NCI-H187 (cell line): ENCODE measurements around the gene ANKRD17.

Source experiments
- DNase-seq, 2 experiments: peaks; one replicate each; lab custom pipeline; 2025; lab: John Stamatoyannopoulos, UW

ANKRD17 gene

GRCh38 chr4:73103799-73104503 lies 154.6 kb downstream of the ANKRD17 start:
- no peak for DNase-seq

DNA sequence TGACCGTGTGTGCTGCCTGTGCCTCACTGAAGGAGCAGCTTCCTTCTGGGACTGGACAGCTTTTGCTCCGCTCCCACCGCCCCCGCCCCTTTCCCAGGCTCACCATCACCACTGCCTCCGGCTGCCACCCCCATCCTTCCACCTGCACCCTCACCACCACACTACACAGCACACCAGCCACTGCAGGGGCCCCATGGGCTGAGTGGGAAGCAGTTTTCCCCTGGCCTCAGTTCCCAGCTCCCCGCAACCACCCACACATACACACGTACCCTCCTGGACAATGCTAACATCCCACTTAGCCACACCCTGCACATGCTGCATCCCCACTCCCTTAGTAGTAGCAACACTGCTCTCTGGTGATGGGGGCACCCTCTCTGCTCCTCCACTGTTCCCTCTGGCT lies 159.5 kb downstream of the ANKRD17 start:
- no peak for DNase-seq

DNA sequence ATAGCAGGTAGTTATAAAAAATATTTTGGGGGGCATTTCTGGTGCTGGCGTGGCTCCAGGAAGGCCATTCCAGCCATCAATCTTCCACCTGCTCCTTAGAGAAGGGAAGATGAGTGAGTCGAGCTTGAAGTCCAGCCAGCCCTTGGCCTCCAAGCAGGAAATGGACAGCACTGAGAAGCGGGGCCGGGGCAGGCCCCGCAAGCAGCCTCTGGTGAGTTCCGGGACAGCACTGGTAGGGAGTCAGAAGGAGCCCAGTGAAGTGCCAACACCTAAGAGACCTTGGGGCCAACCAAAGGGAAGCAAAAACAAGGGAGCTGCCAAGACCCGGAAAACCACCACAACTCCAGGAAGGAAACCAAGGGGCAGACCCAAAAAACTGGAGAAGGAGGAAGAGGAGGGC lies 159.9 kb downstream of the ANKRD17 start:
- DNase-seq, result no peak

DNA sequence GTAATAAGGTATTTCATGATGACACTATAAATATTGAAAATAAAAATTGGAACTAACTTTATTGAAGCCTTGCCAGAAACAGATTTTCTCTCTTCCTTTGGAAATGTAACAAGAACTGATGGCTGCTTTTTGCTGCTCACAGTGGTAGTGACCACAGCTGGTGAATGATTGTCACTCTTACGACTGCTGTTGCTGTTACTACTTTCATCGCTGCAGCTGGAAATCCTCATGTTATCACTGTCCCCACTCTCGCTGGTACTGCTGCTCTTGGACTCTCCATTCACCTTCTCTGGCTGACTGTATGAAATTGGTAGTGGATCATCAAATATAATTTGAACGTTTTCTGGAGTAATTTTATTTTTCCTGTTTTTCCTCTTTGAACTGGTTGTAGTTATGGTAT lies 160.6 kb downstream of the ANKRD17 start:
- no peak for DNase-seq

- no peak for DNase-seq
These were observed 165.7 kb downstream of the ANKRD17 start for GRCh38 chr4:73092868-73093267.

- DNase-seq, result no peak
These were observed 167.9 kb downstream of the ANKRD17 start for GRCh38 chr4:73090738-73091137.

DNA sequence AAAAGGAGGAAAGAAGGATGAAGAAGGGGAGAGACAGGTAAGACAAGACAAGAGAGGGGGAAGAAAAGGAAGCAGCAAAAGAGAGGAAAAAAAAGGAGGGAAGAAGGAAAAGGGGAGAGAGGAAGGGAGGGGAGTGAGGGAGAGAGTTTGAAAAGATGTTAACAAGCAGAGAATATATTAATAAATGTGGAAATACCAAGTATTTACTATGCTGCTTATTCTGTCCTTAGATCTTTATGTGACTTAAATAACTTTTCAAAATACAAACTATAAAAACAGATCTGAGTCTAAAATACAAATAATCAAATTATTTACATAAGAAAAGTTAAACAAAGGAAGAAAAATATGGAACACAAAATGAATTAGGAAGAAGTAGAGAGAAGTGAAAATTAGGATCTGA lies 170.7 kb downstream of the ANKRD17 start:
- no peak for DNase-seq

- DNase-seq, result no peak
These were observed 172.3 kb downstream of the ANKRD17 start for GRCh38 chr4:73086095-73086868.

DNA sequence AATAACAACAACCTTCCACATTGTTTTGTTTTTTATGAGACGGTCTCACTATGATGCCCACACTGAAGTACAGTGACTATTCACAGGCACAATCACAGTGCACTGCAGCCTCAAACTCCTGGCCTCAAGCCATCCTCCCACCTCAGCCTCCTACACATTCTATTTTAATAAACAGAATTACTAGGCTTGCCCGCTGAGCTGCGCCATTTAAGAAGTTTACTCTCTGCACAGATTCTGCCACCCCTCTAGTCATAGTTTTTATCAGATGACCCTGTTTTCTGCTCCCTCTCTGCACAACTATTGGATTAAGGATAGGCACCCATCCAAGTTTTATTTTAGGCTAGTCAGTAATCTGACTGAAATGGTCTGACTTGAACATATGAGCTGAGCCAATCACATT lies 177.8 kb downstream of the ANKRD17 start:
- DNase-seq, result no peak

- no peak for DNase-seq
These were observed 182.8 kb downstream of the ANKRD17 start for GRCh38 chr4:73075832-73076231.

DNA sequence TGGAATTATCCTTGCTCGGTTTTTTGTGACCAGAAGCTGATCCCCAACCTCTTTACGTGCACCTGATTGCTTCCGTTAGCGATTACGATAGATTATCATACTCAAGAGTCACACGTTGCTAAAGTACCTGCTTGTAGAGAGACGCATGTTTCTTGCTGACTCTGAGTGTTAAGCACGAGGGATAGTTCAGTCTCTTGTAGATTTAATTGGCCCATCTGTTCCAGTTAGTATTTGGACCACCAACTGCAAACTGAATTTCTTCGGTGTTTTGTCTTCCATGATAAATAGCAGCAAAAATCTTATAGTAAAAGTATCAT lies 188.6 kb downstream of the ANKRD17 start:
- peak in 1 of 2 experiments; percentile 51 for DNase-seq

GRCh38 chr4:73069338-73070073 lies 189.1 kb downstream of the ANKRD17 start, which contains the start of gene COX18:
Gene COX18, minus strand, starts transcription at chr4:73069716. Its CDS starts 67 bp downstream, at chr4:73069649.
- DNase-seq, result peak; percentile 97 to 99

- peak in 1 of 2 experiments; percentile 59 for DNase-seq
These were observed 189.9 kb downstream of the ANKRD17 start for GRCh38 chr4:73068491-73069337.

- no peak for DNase-seq
These were observed 190.6 kb downstream of the ANKRD17 start for GRCh38 chr4:73067971-73068394.

DNA sequence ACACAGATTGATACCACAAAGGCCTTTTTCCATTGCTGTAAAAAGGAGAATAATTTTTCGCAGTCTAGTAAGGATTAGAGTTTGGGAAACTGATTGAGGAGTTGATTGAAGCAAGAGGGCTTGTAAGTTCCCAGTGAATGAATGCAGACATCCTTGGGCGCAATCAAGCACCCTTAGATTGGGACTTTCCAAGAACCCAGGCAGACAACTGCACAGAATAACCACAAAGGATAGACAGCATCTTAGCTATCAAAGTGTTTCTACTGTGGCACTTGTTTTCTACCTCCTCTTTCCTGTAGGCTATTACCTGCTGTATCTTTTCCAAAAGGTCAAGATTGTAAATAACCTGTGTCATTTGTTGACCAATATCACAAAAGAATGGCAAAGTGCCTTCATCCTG lies 191.7 kb downstream of the ANKRD17 start:
- no peak for DNase-seq

- DNase-seq, result no peak
These were observed 192.2 kb downstream of the ANKRD17 start for GRCh38 chr4:73066445-73066844.

GRCh38 chr4:73064536-73064935 lies 194.1 kb downstream of the ANKRD17 start:
- DNase-seq, result no peak

DNA sequence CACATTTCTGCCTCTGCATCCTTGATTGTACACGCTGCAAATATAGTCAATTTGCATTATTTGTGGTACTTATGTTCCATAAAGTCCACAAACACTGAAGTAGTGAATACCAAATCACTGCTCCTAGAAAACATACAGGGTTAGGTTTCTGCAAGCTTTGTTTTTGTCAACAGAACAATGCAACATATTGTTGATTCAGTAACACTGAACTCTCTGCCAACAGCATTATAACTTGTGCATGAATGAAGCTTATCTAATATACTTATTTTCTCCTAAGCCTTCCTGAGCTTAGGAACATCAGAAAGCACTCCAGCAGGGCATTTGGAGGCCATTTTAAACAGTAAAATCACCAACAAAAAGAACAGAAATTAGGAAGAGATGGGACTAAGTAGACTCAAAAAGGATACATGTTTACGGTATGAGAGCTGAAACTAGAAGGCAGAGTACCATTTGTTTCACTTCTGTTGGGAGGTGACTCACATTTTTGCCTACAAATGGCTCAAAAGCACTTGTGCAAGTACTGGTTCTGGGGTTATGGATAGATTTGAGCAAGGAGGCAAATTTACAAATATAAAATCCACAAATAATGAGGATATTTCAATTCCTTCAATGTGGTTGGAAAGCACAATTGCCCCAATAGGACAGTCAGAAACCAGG lies 203.2 kb downstream of the ANKRD17 start:
- no peak for DNase-seq

DNA sequence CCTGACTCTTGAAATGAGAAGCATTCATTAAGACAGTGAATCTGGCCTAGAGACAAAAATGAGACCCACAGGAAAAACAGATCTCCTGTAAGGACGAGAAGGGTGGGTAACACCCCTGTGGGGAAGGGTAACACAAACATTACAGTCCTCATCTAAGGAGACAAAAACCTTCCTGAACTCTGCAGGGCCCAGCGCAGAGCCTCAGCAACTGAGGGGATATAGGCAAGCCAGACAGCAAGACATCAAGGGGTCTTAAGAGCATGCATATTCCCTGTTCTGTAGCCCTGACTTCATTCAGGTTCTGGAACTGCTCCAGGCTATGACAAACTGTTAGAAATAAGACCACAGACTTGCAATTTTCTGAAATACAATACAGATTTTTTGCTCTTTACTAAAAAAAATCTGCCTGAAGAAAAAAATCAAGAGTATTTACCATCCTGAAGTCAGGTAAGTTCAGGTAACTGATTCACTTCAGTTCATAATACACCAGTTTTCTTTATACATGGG lies 204.6 kb downstream of the ANKRD17 start:
- DNase-seq, result no peak

DNA sequence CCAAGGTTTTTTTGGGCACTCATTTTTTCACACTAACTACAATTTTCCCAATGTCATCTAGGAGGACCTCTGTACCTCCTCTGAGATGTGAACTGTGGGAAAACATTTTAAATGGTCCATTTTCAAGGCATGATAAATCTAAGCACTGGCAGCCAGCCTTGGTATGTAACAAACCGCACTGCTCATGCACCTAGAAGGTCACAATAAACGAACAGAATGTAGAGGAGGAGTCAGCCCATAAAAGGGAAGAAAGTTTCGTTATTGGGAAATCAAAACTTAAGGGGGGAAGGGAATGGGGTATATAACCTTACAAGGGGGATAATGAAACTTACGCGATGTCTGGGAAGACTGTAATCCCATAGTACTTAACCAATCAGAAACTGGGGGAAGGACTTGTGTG lies 205.5 kb downstream of the ANKRD17 start:
- no peak for DNase-seq

DNA sequence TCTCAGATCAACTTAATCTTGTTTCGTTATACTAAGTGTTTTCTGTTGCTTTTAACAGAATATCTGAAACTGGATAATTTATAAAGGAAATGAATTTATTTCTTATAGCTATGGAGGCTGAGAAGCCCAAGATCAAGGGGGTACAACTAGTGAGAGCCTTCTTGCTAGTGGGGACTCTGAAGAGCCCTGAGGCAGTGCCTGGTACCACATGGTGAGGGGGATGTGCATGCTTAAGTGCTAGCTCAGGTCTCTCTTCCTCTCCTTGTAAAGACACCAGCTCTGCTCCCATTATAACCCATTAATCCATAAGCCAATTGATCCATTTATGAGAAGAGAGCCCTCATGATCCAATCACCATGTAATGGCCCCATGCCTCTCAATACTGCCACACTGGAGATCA lies 207.0 kb downstream of the ANKRD17 start:
- no peak for DNase-seq
